Muscle layer of colon (tissue), 2 donors: ENCODE data around the gene MINDY3.

Source experiments
- H3K27ac ChIP-seq: one replicate; pipeline ENCODE4 v1.7.0; 2013; ENCODE audit warnings: low read depth, mild to moderate bottlenecking, low read length, moderate library complexity
- H3K27me3 ChIP-seq, 2 donors: one replicate each; pipeline ENCODE4 v1.7.0; 2013; ENCODE audit warnings: low read length in 2 of 2, mild to moderate bottlenecking in 2 of 2; ENCODE audit not compliant: insufficient read depth in 2 of 2, control insufficient read depth in 1 of 2
- H3K36me3 ChIP-seq: one replicate; pipeline ENCODE4 v1.7.0; 2013; ENCODE audit warnings: mild to moderate bottlenecking, low read length; ENCODE audit not compliant: insufficient read depth
- H3K4me1 ChIP-seq: one replicate; pipeline ENCODE4 v1.7.0; 2013; ENCODE audit warnings: mild to moderate bottlenecking, low read length; ENCODE audit not compliant: insufficient read depth
- H3K4me3 ChIP-seq, 2 donors: one replicate each; pipeline ENCODE4 v1.7.0; 2013; ENCODE audit warnings: low read length in 2 of 2, low read depth in 1 of 2, mild to moderate bottlenecking in 1 of 2, moderate library complexity in 1 of 2
- H3K9ac ChIP-seq: one replicate; pipeline ENCODE4 v1.7.0; 2013; ENCODE audit warnings: low read length
- H3K9me3 ChIP-seq: one replicate; pipeline ENCODE4 v1.7.0; 2013; ENCODE audit warnings: mild to moderate bottlenecking, low read length
- donor health status: abdominal sarcoma.
- donor health status: Adenocarcinoma of cecum.

The MINDY3 gene

GRCh38 chr10:15743443-15743842 lies 116.9 kb downstream of the MINDY3 start:
- Histone ChIP-seq H3K4me1 (no peaks in the 10 kb centered on the region), H3K9ac (no peak overlapping the region), H3K27me3 (no peaks in the 10 kb centered on the region), H3K27ac (no peak overlapping the region), H3K9me3 (no peaks in the 10 kb centered on the region), H3K36me3 (no peaks in the 10 kb centered on the region), H3K4me3 (no peak overlapping the region)

- no peaks in the 10 kb centered on the region for H3K9me3 ChIP-seq
- H3K27ac ChIP-seq = no peak overlapping the region
- H3K9ac ChIP-seq = no peak overlapping the region
- no peak overlapping the region for H3K4me3 ChIP-seq
- H3K27me3 ChIP-seq = no peaks in the 10 kb centered on the region
- H3K36me3 ChIP-seq = no peaks in the 10 kb centered on the region
- H3K4me1 ChIP-seq = no peaks in the 10 kb centered on the region
These were observed 117.5 kb downstream of the MINDY3 start for GRCh38 chr10:15742836-15743235.

DNA sequence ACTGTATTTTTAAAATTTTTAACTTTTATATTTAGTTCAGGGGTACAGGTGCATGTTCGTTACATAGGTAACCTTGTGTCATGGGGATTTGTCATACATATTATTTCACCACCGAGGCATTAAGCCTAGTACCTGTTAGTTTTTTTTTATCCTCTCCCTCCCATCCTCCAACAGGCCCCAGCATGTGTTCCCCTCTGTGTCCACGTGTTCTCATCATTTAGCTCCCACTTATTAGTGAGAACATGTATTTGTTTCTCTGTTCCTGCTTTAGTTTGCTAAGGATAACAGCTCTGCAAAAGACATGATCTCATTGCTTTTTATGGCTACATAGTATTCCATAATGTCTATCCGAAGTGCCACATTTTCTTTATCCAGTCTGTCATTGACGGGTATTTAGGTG lies 118.2 kb downstream of the MINDY3 start:
- no peaks in the 10 kb centered on the region for H3K9me3 ChIP-seq
- no peak overlapping the region for H3K9ac ChIP-seq
- no peak overlapping the region for H3K4me3 ChIP-seq
- no peak overlapping the region for H3K27ac ChIP-seq
- peaks cover 4% of the 10 kb centered on the region for H3K4me1 ChIP-seq
- no peaks in the 10 kb centered on the region for H3K36me3 ChIP-seq
- H3K27me3 ChIP-seq = no peaks in the 10 kb centered on the region

DNA sequence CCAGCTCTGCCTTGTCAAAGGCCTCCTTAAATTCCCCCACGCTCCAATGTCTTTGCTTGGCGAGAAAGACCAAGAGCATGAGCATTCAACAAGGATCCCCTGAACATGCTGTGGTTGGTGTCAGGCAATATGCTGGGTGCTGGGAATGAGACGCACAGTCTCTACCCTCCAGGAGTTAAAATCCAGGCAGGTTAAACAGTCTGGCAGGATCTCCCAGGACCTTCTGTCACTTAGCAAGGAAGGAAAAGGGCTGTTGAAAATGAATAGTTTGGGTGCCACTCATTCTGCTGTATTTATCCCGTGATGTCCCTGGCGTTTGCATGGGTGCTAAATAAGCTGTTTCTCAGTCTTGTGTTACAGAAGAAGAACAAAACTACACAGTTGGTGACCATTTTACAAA lies 118.7 kb downstream of the MINDY3 start:
- Histone ChIP-seq H3K27me3 (no peaks in the 10 kb centered on the region), H3K9me3 (no peaks in the 10 kb centered on the region), H3K36me3 (no peaks in the 10 kb centered on the region), H3K9ac (no peak overlapping the region), H3K27ac (no peak overlapping the region), H3K4me1 (peaks cover 4% of the 10 kb centered on the region), H3K4me3 (no peak overlapping the region)

GRCh38 chr10:15740261-15740660 lies 120.0 kb downstream of the MINDY3 start:
- Histone ChIP-seq H3K4me1 (peaks cover 12% of the 10 kb centered on the region), H3K4me3 (no peak overlapping the region), H3K27ac (no peak overlapping the region), H3K9me3 (no peaks in the 10 kb centered on the region), H3K27me3 (no peaks in the 10 kb centered on the region), H3K36me3 (no peaks in the 10 kb centered on the region), H3K9ac (no peak overlapping the region)

DNA sequence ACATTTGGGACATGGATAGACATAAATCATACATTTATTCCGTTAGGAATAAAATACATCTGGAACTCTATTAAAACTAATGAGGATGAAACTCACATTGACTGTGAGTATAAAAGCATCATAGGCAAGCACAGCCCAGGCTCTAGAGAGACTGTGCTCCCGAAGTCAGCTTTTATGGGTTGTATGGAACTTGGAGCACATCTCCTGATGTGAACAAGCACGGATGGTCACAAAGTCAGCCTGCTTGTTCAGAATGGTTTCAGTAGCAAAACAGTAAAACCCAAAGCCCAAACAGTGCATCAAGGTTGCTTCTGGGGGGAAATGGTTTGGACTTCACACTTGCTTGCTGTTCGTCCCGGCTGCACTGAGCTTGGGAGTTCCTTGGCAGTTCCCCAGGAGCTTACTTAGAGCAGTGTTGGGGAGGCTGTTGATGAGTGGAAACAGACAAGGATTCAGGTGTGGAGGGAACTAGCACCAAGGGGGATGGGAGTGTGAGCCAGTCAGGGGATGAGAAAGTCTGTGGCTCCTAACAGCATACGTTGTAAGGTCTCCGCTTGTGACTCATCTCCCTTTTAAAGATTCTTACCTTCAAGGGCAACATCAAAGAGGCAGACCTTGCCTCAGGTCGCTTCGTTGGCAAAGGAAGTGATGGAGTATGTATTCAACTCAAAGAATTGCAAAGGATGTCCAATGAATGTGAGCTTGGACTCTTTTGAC lies 120.9 kb downstream of the MINDY3 start:
- Histone ChIP-seq H3K27me3 (no peaks in the 10 kb centered on the region), H3K4me1 (peaks cover 15% of the 10 kb centered on the region), H3K36me3 (no peaks in the 10 kb centered on the region), H3K27ac (no peak overlapping the region), H3K9me3 (no peaks in the 10 kb centered on the region), H3K9ac (no peak overlapping the region), H3K4me3 (no peak overlapping the region)

DNA sequence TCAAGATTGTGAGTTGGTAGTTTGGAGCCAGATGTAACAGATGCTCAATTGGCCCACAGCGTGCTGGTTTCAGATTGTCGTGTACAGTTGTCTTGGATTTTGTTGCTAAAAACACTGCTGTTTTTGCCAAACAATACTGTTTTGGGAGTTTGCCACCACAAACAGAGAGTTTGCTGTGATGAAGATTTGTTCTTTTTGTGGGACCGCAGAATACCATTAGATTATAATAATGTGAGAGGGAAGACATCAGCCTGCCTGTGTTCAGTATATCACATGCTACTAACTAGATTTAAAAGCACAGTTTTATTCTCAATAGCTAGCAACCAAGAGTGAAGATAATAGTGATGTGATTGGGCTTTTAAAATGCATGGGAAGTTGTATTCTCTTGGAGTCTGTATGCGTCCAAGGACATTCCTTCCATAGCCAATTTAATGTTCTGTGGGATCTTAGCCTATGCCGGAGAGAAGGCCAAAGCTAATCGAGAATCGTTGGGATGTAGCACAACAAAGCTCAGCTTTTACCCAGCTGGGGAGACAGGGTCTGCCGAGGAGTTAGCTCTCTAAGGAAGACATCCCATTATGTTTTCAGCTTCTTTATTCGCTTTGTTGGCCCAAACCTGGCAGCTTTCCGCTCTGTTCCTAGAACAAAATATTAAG lies 121.9 kb downstream of the MINDY3 start:
- no peak overlapping the region for H3K9ac ChIP-seq
- H3K27me3 ChIP-seq = no peaks in the 10 kb centered on the region
- no peak overlapping the region for H3K27ac ChIP-seq
- H3K4me1 ChIP-seq = peaks cover 15% of the 10 kb centered on the region
- no peaks in the 10 kb centered on the region for H3K9me3 ChIP-seq
- H3K36me3 ChIP-seq = no peaks in the 10 kb centered on the region
- no peak overlapping the region for H3K4me3 ChIP-seq

DNA sequence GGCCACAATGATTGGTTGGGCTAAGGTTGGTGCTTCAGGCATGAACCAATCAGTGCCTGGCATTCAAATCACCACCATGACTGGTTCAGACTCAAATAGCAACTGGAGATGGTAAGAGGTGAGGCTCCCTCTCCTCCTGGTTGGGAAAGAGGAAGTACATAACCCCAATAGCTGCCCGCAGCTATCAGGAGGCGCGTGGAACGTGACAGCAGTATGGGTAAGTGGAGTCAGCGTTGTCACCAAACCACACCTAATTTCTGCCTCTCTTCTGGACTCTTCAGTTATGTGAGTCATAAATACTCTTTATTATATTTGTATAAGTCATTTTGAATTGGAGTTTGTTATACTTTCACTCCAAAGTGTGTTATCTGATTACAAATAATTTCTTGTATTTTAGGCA lies 122.7 kb downstream of the MINDY3 start:
- Histone ChIP-seq H3K36me3 (no peaks in the 10 kb centered on the region), H3K4me1 (peaks cover 15% of the 10 kb centered on the region), H3K9ac (no peak overlapping the region), H3K4me3 (no peak overlapping the region), H3K9me3 (no peaks in the 10 kb centered on the region), H3K27ac (no peak overlapping the region), H3K27me3 (no peaks in the 10 kb centered on the region)

- no peak overlapping the region for H3K9ac ChIP-seq
- H3K4me1 ChIP-seq = peaks cover 15% of the 10 kb centered on the region
- H3K4me3 ChIP-seq = no peak overlapping the region
- H3K27ac ChIP-seq = no peak overlapping the region
- no peaks in the 10 kb centered on the region for H3K9me3 ChIP-seq
- H3K36me3 ChIP-seq = no peaks in the 10 kb centered on the region
- H3K27me3 ChIP-seq = no peaks in the 10 kb centered on the region
These were observed 124.5 kb downstream of the MINDY3 start for GRCh38 chr10:15735763-15736162.

GRCh38 chr10:15730341-15730740 lies 130.0 kb downstream of the MINDY3 start:
- Histone ChIP-seq H3K27ac (no peak overlapping the region), H3K9me3 (peaks cover 5% of the 10 kb centered on the region), H3K4me1 (peaks cover 5% of the 10 kb centered on the region), H3K4me3 (no peak overlapping the region), H3K36me3 (no peaks in the 10 kb centered on the region), H3K9ac (no peak overlapping the region), H3K27me3 (no peaks in the 10 kb centered on the region)

DNA sequence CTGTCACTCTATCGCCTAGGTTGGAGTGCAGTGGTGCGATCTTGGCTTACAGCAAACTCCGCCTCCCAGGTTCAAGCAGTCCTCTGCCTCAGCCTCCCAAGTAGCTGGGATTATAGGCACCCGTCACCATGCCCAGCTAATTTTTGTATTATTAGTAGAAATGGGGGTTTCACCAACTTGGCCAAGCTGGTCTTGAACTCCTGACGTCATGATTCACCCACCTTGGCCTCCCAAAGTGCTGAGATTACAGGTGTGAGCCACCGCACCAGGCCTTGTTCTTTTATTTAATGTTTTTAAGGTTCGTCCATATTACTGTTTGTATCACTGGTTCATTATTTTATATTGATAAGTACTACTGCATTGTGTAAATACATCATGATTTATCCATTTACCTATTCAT lies 130.4 kb downstream of the MINDY3 start:
- Histone ChIP-seq H3K4me1 (peaks cover 6% of the 10 kb centered on the region), H3K27ac (no peak overlapping the region), H3K36me3 (no peaks in the 10 kb centered on the region), H3K27me3 (no peaks in the 10 kb centered on the region), H3K9ac (no peak overlapping the region), H3K9me3 (peaks cover 5% of the 10 kb centered on the region), H3K4me3 (no peak overlapping the region)
